Body of pancreas (tissue), 4 donors: ENCODE results near the gene ERRFI1.

Experiments used
- CTCF ChIP-seq, 7 experiments: fragments of 450-650 bp in 4 of 7; fragments of 200-600 bp in 3 of 7; sonication (generic) in 3 of 7; IDR thresholded peaks; one replicate each; pipeline ENCODE4 v1.5.1; 2016 to 2019; ENCODE audit warnings: antibody characterized with exemption in 7 of 7
- POLR2A ChIP-seq, 3 donors: fragments of 450-650 bp; IDR thresholded peaks; one replicate each; pipeline ENCODE4 v1.6.1; 2016; ENCODE audit warnings: antibody characterized with exemption in 3 of 3, mild to moderate bottlenecking in 2 of 3

- TF ChIP-seq CTCF (IDR thresholded peaks at IDR 0.05): no peak
- no peak for TF ChIP-seq POLR2A (IDR thresholded peaks at IDR 0.05)
Measured at GRCh38 chr1:7980984-7981383, 45.1 kb downstream of the ERRFI1 start.
